Measurements from ENCODE around the gene LRRC75B.
"Not testable (repeated sequence)": the region's sequence is repeated elsewhere in the genome, so short reads cannot be mapped to it uniquely, and the experiment has no call there.

DNA sequence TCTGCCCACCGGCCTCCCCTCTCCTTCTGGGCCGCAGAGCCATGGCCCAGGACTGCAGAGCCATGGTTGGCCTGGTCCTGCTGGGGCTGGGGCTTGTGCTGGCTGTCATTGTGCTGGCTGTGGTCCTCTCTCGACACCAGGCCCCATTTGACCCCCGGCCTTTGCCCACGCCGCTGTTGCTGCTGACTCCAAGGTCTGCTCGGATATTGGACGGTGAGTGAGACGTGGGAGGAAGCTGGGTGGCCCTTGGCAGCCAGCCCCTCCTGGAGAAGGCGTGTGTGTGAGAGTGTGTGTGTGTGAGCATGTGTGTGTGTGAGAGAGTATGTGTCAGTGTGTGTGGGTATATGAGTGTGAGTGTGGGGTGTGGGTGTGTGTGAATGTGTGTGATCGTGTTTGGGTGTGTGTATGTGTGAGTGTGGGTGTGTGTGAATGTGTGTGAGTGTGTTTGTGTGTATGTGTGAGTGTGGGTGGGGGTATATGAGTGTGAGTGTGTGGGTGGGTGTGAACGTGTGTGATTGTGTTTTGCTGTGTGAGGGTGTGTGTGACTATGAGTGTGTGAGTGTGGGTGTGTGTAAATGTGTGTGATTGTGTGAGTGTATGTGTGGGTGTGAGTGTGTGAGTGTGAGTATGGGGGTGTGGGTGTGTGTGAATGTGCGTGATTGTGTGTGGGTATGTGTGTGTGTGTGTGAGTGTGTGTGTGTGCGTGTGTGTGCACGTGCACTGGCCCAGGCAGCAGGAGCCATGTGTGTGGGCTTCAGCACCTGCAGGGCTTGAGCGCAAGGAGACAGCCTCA, 40.6 kb upstream of the LRRC75B start:
- TF ChIP-seq, protein P1, sequence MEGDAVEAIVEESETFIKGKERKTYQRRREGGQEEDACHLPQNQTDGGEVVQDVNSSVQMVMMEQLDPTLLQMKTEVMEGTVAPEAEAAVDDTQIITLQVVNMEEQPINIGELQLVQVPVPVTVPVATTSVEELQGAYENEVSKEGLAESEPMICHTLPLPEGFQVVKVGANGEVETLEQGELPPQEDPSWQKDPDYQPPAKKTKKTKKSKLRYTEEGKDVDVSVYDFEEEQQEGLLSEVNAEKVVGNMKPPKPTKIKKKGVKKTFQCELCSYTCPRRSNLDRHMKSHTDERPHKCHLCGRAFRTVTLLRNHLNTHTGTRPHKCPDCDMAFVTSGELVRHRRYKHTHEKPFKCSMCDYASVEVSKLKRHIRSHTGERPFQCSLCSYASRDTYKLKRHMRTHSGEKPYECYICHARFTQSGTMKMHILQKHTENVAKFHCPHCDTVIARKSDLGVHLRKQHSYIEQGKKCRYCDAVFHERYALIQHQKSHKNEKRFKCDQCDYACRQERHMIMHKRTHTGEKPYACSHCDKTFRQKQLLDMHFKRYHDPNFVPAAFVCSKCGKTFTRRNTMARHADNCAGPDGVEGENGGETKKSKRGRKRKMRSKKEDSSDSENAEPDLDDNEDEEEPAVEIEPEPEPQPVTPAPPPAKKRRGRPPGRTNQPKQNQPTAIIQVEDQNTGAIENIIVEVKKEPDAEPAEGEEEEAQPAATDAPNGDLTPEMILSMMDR (IDR thresholded peaks at IDR 0.05): not testable (repeated sequence)
- not testable (repeated sequence) for TF ChIP-seq ZFX (IDR thresholded peaks at IDR 0.05; ENCODE audit: borderline replicate concordance)

Measured in 22Rv1 (cell line).